Measurements from ENCODE around the gene AEBP2.
"Not testable (repeated sequence)": the region's sequence is repeated elsewhere in the genome, so short reads cannot be mapped to it uniquely, and the experiment has no call there.

AEBP2 gene

DNA sequence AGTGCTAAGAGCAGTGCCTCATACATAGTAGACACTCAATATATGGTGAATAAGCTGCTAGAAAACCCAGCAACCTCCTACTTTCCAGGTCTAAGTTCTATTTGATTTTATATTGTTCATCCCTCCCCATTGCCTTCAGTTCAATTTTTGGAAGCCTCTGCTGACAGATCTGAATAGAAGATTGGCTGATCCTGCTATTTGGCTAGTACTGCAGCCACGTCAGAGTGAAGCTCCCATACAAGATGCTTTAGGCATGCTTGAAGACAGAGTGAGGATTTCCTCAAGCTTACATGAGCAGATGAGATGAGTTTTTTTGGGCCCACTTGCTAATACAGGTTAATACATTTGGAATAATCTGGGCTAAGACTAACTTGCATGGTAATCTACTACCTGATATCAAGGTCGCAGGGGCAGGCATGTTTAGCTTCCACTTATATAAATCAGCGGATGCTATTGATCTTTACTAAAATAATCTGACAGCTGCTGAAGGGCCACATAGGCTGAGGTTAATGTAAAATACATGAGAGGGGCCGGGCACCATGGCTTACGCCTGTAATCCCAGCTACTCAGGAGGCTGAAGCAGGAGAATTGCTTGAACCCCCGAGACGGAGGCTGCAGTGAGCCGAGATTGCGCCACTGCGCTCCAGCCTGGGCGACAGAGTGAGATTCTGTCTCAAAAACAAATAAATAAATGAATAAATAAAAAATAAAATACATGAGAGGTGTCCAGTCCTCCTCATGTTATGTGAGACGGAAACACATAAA lies 15.9 kb upstream of the AEBP2 start:
- no peak overlapping the region for H3K4me3 ChIP-seq (ENCODE audit: control insufficient read depth, low read depth, low read length)
- DNase-seq (ENCODE audit: low read depth) = no peak
- TF ChIP-seq, protein P1, sequence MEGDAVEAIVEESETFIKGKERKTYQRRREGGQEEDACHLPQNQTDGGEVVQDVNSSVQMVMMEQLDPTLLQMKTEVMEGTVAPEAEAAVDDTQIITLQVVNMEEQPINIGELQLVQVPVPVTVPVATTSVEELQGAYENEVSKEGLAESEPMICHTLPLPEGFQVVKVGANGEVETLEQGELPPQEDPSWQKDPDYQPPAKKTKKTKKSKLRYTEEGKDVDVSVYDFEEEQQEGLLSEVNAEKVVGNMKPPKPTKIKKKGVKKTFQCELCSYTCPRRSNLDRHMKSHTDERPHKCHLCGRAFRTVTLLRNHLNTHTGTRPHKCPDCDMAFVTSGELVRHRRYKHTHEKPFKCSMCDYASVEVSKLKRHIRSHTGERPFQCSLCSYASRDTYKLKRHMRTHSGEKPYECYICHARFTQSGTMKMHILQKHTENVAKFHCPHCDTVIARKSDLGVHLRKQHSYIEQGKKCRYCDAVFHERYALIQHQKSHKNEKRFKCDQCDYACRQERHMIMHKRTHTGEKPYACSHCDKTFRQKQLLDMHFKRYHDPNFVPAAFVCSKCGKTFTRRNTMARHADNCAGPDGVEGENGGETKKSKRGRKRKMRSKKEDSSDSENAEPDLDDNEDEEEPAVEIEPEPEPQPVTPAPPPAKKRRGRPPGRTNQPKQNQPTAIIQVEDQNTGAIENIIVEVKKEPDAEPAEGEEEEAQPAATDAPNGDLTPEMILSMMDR (IDR thresholded peaks at IDR 0.05; ENCODE audit: control insufficient read depth, insufficient read depth, low read depth, low read length, missing control alignments) = no peak

GRCh38 chr12:19428246-19428645 lies 11.0 kb upstream of the AEBP2 start:
- no peak overlapping the region for H3K4me3 ChIP-seq (ENCODE audit: control insufficient read depth, low read depth, low read length)
- no peak for DNase-seq (ENCODE audit: low read depth)
- TF ChIP-seq, protein P1 (IDR thresholded peaks at IDR 0.05; ENCODE audit: control insufficient read depth, insufficient read depth, low read depth, low read length, missing control alignments) = no peak

DNA sequence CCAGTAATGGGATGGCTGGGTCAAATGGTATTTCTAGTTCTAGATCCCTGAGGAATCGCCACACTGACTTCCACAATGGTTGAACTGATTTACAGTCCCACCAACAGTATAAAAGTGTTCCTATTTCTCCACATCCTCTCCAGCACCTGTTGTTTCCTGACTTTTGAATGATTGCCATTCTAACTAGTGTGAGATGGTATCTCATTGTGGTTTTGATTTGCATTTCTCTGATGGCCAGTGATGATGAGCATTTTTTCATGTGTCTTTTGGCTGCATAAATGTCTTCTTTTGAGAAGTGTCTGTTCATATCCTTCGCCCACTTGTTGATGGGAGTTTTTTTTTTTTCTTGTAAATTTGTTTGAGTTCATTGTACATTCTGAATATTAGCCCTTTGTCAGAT lies 9.8 kb upstream of the AEBP2 start:
- DNase-seq (ENCODE audit: low read depth); H3K4me3 ChIP-seq (ENCODE audit: control insufficient read depth, low read depth, low read length): not testable (repeated sequence)

- H3K4me3 ChIP-seq (ENCODE audit: control insufficient read depth, low read depth, low read length) = no peak overlapping the region
- TF ChIP-seq, protein P1 (IDR thresholded peaks at IDR 0.05; ENCODE audit: control insufficient read depth, insufficient read depth, low read depth, low read length, missing control alignments) = no peak
- no peak for DNase-seq (ENCODE audit: low read depth)
These were observed 8.3 kb upstream of the AEBP2 start for GRCh38 chr12:19430988-19431387.

DNA sequence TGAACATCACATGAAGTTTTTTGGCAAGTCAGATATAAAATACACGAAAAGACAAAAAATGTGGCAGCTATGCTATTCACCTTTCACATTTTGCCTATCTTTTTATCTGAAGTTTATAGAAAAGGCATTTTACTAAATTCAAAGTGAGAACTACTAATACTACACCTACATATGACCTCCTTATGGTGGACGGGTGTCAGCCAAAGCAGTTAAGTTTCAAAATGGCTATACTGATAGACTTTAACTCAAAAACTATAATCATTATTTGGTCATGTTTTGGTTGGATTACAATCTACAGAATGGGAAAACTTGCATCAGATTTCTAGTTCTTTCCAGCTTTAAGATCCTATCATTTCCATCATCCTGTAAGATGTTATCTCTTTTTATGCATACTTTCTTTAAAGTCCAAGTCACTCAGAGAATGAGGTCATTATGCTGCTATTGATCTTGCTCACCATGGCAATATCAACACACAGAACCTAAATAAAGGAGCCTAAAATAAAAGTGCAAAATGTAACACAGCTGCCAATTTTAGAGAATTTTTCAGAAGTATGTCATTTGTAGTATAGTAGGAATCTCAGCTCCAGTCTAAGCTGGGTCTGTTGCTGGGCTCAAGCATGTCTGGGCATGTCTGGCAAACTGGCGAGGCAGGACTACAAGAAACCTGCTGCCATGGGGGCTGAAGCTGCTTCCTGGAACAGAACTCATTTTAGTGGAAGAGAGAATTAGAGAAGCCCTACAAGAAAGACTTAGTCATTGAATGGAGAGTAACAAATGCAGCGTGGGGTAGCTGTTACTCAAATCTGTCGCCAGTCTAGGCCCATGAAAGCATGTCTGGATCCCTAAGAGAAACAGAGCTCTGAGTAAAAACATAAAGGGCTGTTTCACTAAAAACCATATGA lies 7.6 kb upstream of the AEBP2 start:
- TF ChIP-seq, protein P1 (IDR thresholded peaks at IDR 0.05; ENCODE audit: control insufficient read depth, insufficient read depth, low read depth, low read length, missing control alignments) = no peak
- H3K4me3 ChIP-seq (ENCODE audit: control insufficient read depth, low read depth, low read length) = no peak overlapping the region
- peak; percentile 38 for DNase-seq (ENCODE audit: low read depth)

DNA sequence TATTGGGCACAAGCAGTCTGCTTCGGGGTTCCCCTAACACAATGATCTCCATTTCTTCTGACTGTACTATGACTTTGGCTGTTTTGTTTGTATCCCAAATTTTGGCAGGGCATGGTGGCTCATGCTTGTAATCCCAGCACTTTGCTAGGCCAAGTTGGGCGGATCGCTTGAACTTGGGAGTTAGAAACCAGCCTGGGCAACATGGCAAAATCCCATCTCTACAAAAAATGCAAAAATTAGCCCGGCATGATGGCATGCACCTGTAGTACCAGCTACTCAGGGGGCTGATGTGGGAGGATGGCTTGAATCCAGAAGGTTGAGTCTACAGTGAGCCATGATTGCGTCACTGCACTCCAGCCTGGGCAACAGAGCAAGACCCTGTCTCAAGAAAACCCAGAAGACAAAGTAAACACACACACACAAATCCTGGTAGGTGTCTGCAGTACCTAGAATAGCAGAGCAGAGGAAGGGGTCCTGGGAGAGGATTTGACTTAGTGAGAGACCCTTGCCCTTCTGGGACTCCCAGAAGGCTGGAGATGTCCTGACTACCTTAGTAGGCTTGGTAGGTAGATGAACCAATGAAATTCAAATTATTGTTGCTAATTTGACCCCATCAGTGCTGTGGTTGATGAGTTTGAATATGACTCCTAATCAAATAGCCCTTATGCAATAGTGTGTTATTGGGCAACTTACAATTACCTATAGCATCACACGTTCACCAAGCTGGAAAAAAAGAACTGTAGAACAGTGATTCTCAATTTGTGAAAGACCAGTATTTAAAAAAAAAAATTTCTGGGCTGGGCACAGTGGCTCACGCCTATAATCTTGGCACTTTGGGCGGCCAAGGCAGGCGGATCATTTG lies 6.8 kb upstream of the AEBP2 start:
- no peak overlapping the region for H3K4me3 ChIP-seq (ENCODE audit: control insufficient read depth, low read depth, low read length)
- DNase-seq (ENCODE audit: low read depth) = no peak

More for the DNA sequence above, 6.8 kb upstream of the AEBP2 start:
- TF ChIP-seq, protein P1 (IDR thresholded peaks at IDR 0.05; ENCODE audit: control insufficient read depth, insufficient read depth, low read depth, low read length, missing control alignments) = no peak

All from AG09309 (cell line).